MCF 10A (cell line): ENCODE results near the gene AGAP1. TPM values are rescaled to one million over a fixed set of nuclear protein-coding genes. Genes with fewer than 3 reads are reported as not detected.

Experiments
- BruUV-seq: library from RNA; stranded (reverse); fragments of 400-500 nt; replicated peaks from 2 replicates; lab custom pipeline; 2021; lab: Mats Ljungman, UMichigan
- CTCF ChIA-PET: fragments of 300-600 bp; sonication (Branson Sonifier 250); formaldehyde crosslinking; extraction: SDS; loops from one replicate; lab custom pipeline; 2021; ENCODE audit warnings: antibody characterized with exemption, inconsistent platforms; lab: Yijun Ruan, JAX
- POLR2A ChIA-PET: fragments of 300-600, 350-650 bp; sonication (Branson Sonifier 250); formaldehyde crosslinking; extraction: SDS; loops from one replicate; lab custom pipeline; 2020; ENCODE audit warnings: antibody characterized with exemption, inconsistent platforms; lab: Yijun Ruan, JAX
- DNase-seq: peaks from one replicate; pipeline ENCODE4 v3.0.0-alpha.2; 2018; ENCODE audit not compliant: unreplicated experiment
- H3K27ac Mint-ChIP-seq: one replicate; pipeline ENCODE4 v1.8.0; 2022; ENCODE audit warnings: mild to moderate bottlenecking, low read depth, mixed read lengths; ENCODE audit not compliant: unreplicated experiment
- H3K27me3 Mint-ChIP-seq: one replicate; pipeline ENCODE4 v1.8.0; 2022; ENCODE audit warnings: mixed read lengths; ENCODE audit not compliant: insufficient read depth, unreplicated experiment
- H3K36me3 Mint-ChIP-seq: one replicate; pipeline ENCODE4 v1.8.0; 2022; ENCODE audit warnings: mild to moderate bottlenecking, moderate library complexity, mixed read lengths; ENCODE audit not compliant: insufficient read depth, unreplicated experiment
- H3K4me1 Mint-ChIP-seq: one replicate; pipeline ENCODE4 v1.8.0; 2022; ENCODE audit warnings: mixed read lengths; ENCODE audit not compliant: insufficient read depth, unreplicated experiment
- H3K4me3 Mint-ChIP-seq: one replicate; pipeline ENCODE4 v1.8.0; 2022; ENCODE audit warnings: mild to moderate bottlenecking, moderate library complexity, mixed read lengths; ENCODE audit not compliant: unreplicated experiment
- H3K9me3 Mint-ChIP-seq: one replicate; pipeline ENCODE4 v1.8.0; 2022; ENCODE audit warnings: mixed read lengths; ENCODE audit not compliant: unreplicated experiment
- intact Hi-C: fragments of 100-400 bp; cut with micrococcal nuclease; formaldehyde crosslinking; loops from 2 replicates; pipeline ENCODE4 v1.14.1; 2022
- total RNA-seq: library from RNA; stranded (reverse); gene quantifications from 2 replicates; pipeline ENCODE4 v1.2.3, GENCODE V29; 2022
- TF ChIP-seq, protein P1 (sequence below): fragments of 200-600 bp; IDR thresholded peaks from one replicate; pipeline ENCODE4 v1.8.0; 2022; ENCODE audit warnings: antibody characterized with exemption, mild to moderate bottlenecking; ENCODE audit not compliant: unreplicated experiment

The AGAP1 gene
- total RNA-seq, 1 experiment from 2014 or later = 41.3 TPM

GRCh38 chr2:235564066-235564465 lies 70.2 kb downstream of the AGAP1 start:
- H3K36me3 Mint-ChIP-seq = no peaks in the 10 kb centered on the region
- H3K9me3 Mint-ChIP-seq = no peaks in the 10 kb centered on the region
- H3K4me3 Mint-ChIP-seq = no peak overlapping the region
- DNase-seq = no peak
- ChIA-PET POLR2A (no interaction called here), CTCF (no interaction called here)
- no TSS peak for BruUV-seq
- TF ChIP-seq, protein P1, sequence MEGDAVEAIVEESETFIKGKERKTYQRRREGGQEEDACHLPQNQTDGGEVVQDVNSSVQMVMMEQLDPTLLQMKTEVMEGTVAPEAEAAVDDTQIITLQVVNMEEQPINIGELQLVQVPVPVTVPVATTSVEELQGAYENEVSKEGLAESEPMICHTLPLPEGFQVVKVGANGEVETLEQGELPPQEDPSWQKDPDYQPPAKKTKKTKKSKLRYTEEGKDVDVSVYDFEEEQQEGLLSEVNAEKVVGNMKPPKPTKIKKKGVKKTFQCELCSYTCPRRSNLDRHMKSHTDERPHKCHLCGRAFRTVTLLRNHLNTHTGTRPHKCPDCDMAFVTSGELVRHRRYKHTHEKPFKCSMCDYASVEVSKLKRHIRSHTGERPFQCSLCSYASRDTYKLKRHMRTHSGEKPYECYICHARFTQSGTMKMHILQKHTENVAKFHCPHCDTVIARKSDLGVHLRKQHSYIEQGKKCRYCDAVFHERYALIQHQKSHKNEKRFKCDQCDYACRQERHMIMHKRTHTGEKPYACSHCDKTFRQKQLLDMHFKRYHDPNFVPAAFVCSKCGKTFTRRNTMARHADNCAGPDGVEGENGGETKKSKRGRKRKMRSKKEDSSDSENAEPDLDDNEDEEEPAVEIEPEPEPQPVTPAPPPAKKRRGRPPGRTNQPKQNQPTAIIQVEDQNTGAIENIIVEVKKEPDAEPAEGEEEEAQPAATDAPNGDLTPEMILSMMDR = no peak
- H3K4me1 Mint-ChIP-seq = peaks cover 8% of the 10 kb centered on the region
- H3K27me3 Mint-ChIP-seq = no peaks in the 10 kb centered on the region
- no peak overlapping the region for H3K27ac Mint-ChIP-seq
- intact Hi-C loops = no loop called here

GRCh38 chr2:235564884-235565530 lies 71.2 kb downstream of the AGAP1 start:
- DNase-seq = no peak
- Mint-ChIP-seq H3K4me3 (no peak overlapping the region), H3K27ac (no peak overlapping the region), H3K27me3 (no peaks in the 10 kb centered on the region), H3K9me3 (no peaks in the 10 kb centered on the region), H3K36me3 (no peaks in the 10 kb centered on the region), H3K4me1 (peaks cover 8% of the 10 kb centered on the region)
- ChIA-PET POLR2A (no interaction called here), CTCF (no interaction called here)
- TF ChIP-seq, protein P1 = no peak
- no TSS peak for BruUV-seq
- intact Hi-C loops = no loop called here

DNA sequence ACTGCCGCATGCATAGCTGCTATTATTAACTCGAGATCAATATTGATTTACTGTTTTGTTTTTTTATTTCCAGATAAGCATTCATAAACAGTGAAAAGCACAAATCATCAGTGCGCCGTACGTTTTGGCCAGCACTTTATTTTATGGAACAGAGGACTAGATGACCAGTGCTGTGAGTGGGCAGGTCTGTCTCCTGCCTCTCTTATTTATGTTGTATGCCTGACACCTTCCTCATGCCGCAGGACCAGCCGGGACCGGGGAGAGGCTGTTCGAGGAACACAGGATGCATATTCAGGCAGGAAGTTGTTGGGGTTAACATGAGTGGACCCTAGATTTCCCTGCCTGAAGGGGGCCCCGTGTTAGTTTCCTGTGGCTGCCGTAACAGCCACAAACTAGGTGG lies 72.6 kb downstream of the AGAP1 start:
- TF ChIP-seq, protein P1 = no peak
- Mint-ChIP-seq H3K9me3 (no peaks in the 10 kb centered on the region), H3K4me1 (peaks cover 8% of the 10 kb centered on the region), H3K27me3 (no peaks in the 10 kb centered on the region), H3K4me3 (no peak overlapping the region), H3K27ac (no peak overlapping the region), H3K36me3 (no peaks in the 10 kb centered on the region)
- no peak for DNase-seq
- intact Hi-C loops = no loop called here
- no TSS peak for BruUV-seq
- ChIA-PET POLR2A (interaction anchor here (1.0 kb wide), 1 partner anchor 15 kb away, joined by 4 read pairs; no protein-coding TSS in a partner anchor), CTCF (interaction anchor here (0.5 to 1.6 kb wide), 2 partner anchors 15 to 29 kb away, joined by 3 to 4 read pairs; no protein-coding TSS in a partner anchor)

DNA sequence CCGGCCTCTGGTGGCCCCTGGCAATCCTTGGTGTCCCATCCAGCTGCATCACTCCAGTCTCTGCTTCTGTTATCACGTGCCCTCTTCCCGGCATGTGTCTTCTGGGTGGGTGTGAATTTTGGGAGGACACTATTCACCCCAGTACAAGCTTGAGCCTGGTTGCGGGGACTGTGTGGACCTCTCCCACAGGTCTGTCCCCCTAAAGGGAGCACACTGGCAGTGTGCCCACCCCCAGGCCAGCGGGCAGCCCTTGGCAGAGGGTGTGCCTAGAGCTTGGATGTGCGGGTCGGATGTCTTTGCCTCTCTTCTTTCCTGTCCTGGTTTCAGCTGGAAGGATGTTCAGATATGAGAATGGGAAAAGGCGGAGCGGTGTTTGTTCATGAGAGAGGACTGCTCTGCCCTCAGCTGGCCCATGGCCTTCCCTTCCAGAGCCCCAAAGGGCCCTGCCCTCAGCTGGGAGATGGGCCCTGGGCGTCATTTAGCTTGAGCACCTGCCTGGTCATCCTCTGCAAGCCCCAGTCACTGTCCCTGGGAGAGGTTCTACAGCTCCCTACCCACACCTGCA lies 73.2 kb downstream of the AGAP1 start:
- TF ChIP-seq, protein P1 = no peak
- POLR2A ChIA-PET = no interaction called here
- no peak overlapping the region for H3K27ac Mint-ChIP-seq
- no peaks in the 10 kb centered on the region for H3K9me3 Mint-ChIP-seq
- CTCF ChIA-PET = interaction anchor here (0.5 to 1.6 kb wide), 3 partner anchors 14 to 450 kb away, joined by 3 to 4 read pairs (median 3); no protein-coding TSS in a partner anchor
- H3K4me1 Mint-ChIP-seq = peaks cover 8% of the 10 kb centered on the region
- intact Hi-C loops = no loop called here
- no TSS peak for BruUV-seq
- H3K27me3 Mint-ChIP-seq = no peaks in the 10 kb centered on the region
- no peaks in the 10 kb centered on the region for H3K36me3 Mint-ChIP-seq
- H3K4me3 Mint-ChIP-seq = no peak overlapping the region
- no peak for DNase-seq
